PFSK-1 (cell line): ENCODE measurements around the gene MED27.

Experiments
- FOXP2 ChIP-seq: optimal IDR thresholded peaks from 2 replicates; pipeline ENCODE3; 2011; ENCODE audit warnings: borderline replicate concordance, control low read depth, inconsistent platforms; ENCODE audit not compliant: insufficient read depth; ENCODE audit errors: extremely low read length, extremely low read depth
- POLR2AphosphoS5 ChIP-seq: IDR thresholded peaks from 2 replicates; pipeline ENCODE4 v1.6.1; 2012; ENCODE audit warnings: low read depth, mild to moderate bottlenecking, control low read depth, low read length, moderate library complexity
- REST ChIP-seq, 2 experiments: IDR thresholded peaks; 2 replicates each; pipeline versions ENCODE4 v1.6.1 to v1.8.0; 2011 to 2012; ENCODE audit warnings: low read depth in 2 of 2, low read length in 2 of 2, control low read depth in 1 of 2, inconsistent platforms in 1 of 2, mild to moderate bottlenecking in 1 of 2, moderate library complexity in 1 of 2; ENCODE audit not compliant: insufficient read depth in 1 of 2
- SIN3A ChIP-seq: IDR thresholded peaks from 2 replicates; pipeline ENCODE4 v1.6.1; 2012; ENCODE audit warnings: mild to moderate bottlenecking, low read length, moderate library complexity, borderline replicate concordance; ENCODE audit not compliant: insufficient read depth
- TAF1 ChIP-seq: IDR thresholded peaks from 2 replicates; pipeline ENCODE4 v1.6.1; 2012; ENCODE audit warnings: low read length, control low read depth, borderline replicate concordance; ENCODE audit not compliant: insufficient read depth

The MED27 gene

GRCh38 chr9:132125361-132125760, 45.7 kb upstream of the MED27 start:
- TF ChIP-seq TAF1 (no peak), POLR2AphosphoS5 (no peak), FOXP2 (no peak), SIN3A (no peak), REST (IDR thresholded peaks at IDR 0.05; ENCODE audit: insufficient read depth in 1 of 2, low read depth in 2 of 2, low read length in 2 of 2) (no peak)

DNA sequence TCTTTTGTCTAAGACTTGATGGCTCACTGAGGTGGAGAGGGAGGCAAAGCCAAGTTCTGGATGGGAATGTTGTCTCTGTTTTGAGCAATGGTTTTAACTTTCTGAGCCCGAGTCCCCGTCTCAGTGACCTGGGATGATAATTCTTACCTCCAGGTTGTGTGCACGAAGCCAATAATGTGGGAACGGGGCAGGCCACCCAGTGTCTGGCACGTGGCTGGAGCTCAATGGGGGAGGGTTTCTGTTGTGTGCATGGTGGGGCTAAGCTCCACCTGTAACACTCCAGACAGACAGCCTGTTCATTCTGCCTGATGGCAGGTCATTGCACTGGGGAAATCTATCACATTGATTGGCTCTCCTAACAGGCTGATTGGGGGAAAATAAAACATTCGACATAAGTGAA, 45.1 kb upstream of the MED27 start:
- TF ChIP-seq SIN3A = no peak
- TF ChIP-seq TAF1 = no peak
- TF ChIP-seq POLR2AphosphoS5 = no peak
- TF ChIP-seq REST (IDR thresholded peaks at IDR 0.05; ENCODE audit: insufficient read depth in 1 of 2, low read depth in 2 of 2, low read length in 2 of 2) = no peak
- no peak for TF ChIP-seq FOXP2

- TF ChIP-seq POLR2AphosphoS5 (no peak), SIN3A (no peak), REST (IDR thresholded peaks at IDR 0.05; ENCODE audit: insufficient read depth in 1 of 2, low read depth in 2 of 2, low read length in 2 of 2) (no peak), TAF1 (no peak), FOXP2 (no peak)
Observed at GRCh38 chr9:132121021-132121420, 41.4 kb upstream of the MED27 start.

- TF ChIP-seq TAF1 (no peak), REST (IDR thresholded peaks at IDR 0.05; ENCODE audit: insufficient read depth in 1 of 2, low read depth in 2 of 2, low read length in 2 of 2) (no peak), POLR2AphosphoS5 (no peak), SIN3A (no peak), FOXP2 (no peak)
Observed at GRCh38 chr9:132117694-132118093, 38.0 kb upstream of the MED27 start.

DNA sequence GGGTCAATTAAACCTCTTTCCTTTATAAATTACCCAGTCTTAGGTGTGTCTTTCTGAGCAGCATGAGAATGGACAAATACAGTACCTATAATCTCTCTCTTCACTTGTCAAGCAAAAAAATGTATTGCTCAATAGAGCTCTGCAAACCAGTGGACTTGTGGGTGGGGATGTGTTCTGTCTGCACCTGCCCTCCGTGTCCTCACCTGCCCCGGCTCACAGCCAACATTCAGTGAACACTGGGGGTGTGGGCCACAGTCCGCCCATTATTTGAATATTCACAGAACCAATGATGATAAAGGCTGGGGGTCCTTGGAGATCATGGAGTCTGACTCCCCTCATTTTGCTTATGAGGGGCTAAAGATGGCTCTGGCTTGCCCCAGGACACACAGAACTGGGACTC, 36.9 kb upstream of the MED27 start:
- TF ChIP-seq POLR2AphosphoS5 (no peak), TAF1 (no peak), REST (IDR thresholded peaks at IDR 0.05; ENCODE audit: insufficient read depth in 1 of 2, low read depth in 2 of 2, low read length in 2 of 2) (no peak), SIN3A (no peak)
